Erythroblast (primary cell): ENCODE results near the gene ACIN1.
A peak's percentile ranks its signal among the peaks of the same experiment; 100 is the strongest.

ENCODE experiments used
- DNase-seq, 2 experiments: peaks; one replicate each; lab custom pipeline; 2025; lab: John Stamatoyannopoulos, UW
- GATA1 ChIP-seq: IDR thresholded peaks from 2 replicates; pipeline ENCODE4 v1.6.1; 2011; ENCODE audit warnings: low read depth, mild to moderate bottlenecking, control low read depth, low read length, moderate library complexity
- POLR2A ChIP-seq: IDR thresholded peaks from 2 replicates; pipeline ENCODE4 v1.6.1; 2011; ENCODE audit warnings: mild to moderate bottlenecking, low read length

The ACIN1 gene

DNA sequence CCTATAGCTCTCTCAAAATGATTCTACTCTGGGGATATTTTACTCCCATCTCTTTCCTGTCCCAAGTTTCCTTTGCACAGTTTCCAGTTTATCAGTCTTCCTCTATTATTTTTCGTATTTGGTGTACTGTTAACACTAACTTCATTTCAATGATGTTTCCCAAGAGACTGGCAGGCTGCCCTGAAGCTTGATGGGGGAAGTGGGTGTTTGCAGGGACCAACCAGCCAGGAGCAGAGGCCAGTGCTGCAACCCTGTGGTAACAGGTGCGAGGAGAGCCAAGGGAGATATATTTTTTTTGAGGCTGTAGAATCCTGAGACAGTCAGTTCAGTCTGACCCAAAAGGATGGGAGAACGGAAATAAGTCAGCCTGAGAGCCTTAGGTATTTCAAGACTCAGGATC lies 35.9 kb upstream of the ACIN1 start:
- TF ChIP-seq GATA1, result no peak
- TF ChIP-seq POLR2A, result no peak

DNA sequence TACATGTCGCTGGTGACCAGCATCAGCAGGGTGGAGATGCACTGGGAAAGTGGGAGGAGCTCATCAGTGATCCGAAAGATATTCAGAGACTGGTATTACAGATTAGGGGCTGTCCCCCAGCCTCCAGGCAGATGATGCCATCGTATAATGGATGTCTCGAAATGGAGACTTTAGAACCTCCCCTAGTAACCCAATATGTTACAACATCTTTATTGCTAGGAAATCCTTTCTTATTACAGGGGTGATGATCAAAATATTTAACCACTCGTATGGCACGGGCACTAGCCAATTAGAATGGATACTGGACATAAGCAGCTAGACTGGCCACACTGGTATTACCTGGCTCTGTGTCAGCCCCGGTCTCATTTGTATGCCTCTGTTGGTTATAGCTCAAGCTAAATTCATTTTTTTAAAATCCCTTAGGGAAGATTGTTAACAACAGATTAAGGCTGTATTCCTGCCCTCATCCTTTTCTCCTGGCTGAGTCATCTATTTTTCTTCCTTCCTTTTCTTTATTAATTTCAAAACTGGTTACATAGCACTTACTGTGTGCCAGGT lies 34.9 kb upstream of the ACIN1 start:
- no peak for DNase-seq
- TF ChIP-seq GATA1, result no peak
- no peak for TF ChIP-seq POLR2A

More for the DNA sequence above, 35.9 kb upstream of the ACIN1 start:
- no peak for DNase-seq

DNA sequence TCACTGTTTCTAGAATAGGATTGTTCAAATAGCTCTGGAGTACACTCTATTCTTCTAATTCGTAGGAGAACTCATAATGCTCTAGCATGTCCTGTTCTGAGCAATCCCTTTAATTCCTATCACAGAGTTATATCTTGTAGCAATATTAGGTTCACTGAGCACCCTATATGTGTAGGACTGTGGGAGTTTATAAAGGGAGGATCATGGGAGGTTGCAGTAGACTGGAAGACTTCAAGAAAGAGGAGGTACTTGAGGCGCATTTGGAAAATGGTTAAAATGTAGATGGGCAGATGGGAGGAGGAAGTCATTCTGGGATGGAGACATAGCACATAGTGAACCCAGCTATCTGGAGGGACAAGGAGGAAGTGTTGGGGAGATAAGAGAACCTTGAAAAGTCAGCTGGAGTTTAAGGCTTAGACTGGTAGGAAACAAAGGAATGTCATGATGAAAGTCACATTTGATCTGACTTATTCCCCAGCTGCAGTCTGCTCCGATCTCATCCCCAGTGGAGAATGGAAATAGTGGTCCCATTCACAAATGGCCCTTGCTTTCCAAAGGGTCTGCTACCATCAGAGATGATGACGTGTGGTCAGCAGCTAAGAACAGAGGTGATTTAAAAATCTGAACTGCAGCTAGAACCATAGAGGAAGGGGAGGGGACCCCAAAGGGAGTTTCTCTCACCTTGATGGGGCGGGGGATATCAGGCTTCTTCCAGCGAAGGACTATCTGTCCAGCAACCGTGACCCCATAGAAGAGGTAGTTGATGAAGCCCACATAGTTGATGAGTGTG lies 34.2 kb upstream of the ACIN1 start:
- no peak for DNase-seq
- no peak for TF ChIP-seq POLR2A
- TF ChIP-seq GATA1, result no peak

DNA sequence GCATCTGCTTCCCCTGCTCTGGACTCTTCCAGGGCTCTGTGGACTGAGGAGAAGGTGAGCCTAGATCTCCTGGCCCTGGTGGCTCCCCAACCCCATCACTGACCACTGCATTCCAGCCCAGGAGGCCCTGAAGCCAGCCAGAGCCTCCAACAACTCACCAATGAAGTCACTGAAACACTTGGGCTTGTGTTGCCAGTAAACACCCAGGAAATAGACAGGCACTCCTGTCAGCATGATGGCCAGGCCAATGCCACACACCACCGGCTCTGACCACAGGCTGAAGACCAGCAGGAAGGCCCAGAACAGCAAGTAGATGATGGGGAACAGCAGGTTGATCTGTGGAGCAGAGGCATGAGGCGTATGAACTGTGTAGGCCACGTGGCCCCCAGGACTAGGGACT lies 32.9 kb upstream of the ACIN1 start:
- no peak for TF ChIP-seq GATA1
- TF ChIP-seq POLR2A, result no peak
- no peak for DNase-seq

DNA sequence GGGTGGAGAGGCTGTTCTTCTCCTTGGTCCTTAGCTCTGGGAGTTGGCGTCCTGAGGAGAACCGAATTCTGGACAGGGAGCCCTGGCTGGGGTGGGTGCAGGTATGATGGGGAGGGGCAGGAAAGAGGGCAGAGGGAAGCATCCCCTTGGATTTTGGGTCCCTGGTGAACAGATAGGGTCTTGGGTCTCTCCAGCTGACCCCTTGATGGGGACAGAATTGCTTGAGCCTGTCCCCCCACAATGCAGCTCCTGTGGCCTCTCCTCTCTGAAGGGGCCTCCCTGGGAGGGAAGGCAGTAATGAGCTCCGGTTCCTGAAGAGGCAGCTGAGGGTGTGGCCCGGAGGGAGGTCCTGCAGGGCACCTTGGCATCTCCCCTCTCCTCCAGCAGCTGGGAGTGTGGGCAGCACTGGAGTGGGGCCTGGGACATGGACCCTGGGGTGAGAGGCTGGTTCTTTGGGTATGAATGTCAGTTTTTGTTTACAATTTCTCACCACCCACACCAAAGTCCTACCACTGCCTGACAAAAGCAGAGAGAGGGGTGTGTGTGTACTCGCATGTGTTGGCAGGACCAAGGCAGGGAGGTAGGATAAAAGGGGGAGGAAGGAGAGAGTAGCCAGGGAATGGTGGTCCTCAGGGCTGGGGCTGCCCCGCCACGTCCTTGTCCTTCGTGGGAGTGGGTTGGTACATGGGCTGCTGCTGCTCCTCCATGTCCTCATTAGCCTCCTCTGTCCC lies 31.8 kb upstream of the ACIN1 start:
- no peak for TF ChIP-seq GATA1
- TF ChIP-seq POLR2A, result no peak

DNA sequence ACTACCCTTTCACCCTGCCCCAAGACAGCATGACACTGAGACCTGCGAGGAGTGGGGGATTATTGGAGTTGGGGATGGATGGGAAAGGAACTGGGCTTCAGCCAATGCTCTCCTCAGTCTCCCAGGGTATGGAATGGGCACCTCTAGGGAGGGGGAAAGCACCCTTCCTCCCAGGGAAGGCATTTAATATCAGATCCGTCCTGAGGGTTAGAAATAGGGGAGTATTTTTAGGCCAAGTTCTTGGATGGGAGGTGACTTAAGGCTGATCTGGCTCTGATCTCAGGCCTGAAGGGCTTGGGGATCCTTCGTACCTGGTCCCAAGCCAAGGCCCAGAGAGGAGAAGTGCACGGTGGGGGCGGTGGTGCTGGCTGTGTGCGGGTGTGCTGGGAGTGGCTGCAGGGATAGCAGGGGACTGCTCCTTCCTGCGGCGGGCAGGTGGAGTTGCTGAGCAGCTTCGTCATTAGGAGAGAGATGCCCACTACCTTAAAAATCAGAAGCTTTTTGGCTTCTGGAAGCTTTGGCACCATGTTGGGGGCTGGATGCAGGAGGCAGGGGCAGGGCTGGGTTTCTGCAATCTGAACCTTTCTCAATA lies 31.1 kb upstream of the ACIN1 start:
- no peak for DNase-seq
- TF ChIP-seq GATA1 (no peak), POLR2A (no peak)

More for the DNA sequence above, 31.8 kb upstream of the ACIN1 start:
- no peak for DNase-seq

DNA sequence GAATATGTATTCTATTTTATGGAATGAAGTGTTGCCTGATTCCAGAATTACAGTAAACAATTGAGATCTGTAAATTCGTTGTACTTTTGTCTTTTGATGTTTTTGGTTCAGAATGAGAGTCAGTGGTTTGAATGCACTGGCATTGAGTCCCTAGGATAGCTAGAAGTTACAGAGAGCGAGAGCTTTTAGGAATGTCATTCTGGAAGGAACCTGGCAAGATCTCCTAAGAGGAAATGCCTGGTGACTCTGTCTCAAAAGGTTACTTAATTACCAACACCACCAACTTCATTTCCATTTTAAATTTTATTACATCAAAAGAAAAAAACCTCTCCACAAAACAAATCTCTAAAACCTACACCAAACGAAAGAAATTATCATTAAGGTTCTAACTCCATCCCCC lies 30.1 kb upstream of the ACIN1 start:
- TF ChIP-seq POLR2A, result no peak
- TF ChIP-seq GATA1, result no peak
- DNase-seq, result no peak

DNA sequence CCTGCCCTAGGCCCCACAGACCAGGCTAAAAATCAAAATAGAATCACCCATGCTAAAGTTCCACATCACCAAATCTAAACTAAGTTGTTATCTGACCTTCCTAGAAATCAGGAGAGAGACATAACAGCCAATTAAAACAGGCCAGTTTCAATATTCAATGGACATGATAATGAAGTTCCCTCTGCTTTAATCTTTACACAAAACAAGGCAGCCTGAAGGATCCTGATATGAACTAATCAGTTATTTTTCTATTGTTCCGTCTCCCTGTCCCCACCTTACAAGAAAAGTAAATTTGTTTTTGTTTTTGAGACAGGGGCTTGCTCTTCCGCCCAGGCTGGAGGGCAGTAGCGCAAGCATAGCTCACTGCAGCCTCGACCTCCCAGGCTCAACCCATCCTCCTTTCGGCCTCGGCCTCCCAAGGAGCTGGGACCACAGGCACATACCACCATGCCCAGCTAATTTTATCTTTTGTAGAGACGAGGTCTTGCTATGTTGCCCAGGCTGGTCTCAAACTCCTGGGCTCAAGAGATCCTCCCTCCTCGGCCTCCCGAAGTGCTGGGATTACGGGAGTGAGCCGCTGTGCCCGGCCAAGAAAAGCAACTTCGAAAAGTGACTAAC lies 29.5 kb upstream of the ACIN1 start:
- no peak for TF ChIP-seq GATA1
- no peak for TF ChIP-seq POLR2A
- DNase-seq, result peak in 1 of 2 experiments; percentile 23

DNA sequence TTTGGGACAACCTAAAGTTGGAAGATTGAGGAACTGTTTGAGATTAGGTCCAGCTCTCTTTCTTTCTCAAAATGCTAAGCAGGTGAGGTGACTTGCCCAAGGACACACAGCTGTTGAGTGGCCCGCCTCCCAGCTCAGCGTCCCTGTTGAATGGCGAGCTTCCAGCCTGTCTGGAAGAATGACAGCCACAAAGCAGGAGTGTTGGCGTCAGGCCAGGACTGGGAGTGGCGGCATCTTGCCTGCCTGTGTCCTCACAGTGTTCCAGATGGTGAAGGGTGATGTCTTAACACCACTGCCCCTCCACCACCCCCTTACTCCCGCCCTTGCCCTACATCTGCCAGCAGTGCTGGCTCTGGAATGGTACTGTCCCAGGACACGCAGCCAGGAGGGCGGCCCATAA lies 28.5 kb upstream of the ACIN1 start:
- TF ChIP-seq GATA1 (no peak), POLR2A (no peak)
- peak; percentile 24 to 57 for DNase-seq

DNA sequence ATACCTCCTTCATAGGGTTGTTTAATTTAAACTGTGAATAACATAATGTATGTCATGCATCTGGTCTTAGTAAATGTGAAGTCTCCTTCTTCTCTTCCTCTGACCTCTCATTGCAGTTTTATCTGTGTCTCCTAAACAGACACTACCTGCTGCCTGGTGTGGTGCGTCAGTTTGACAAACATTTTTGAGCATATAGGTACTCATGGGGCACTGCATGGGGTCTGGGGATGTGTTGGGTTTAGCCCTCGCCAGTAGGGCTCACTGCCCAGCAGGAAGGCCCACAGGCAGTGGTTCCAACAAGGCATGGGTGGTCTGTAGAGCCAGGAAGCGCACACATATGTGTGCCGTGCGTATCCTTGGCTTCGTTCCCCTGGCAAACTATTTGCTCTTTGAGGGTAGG lies 27.1 kb upstream of the ACIN1 start:
- no peak for TF ChIP-seq POLR2A
- no peak for TF ChIP-seq GATA1
- no peak for DNase-seq

DNA sequence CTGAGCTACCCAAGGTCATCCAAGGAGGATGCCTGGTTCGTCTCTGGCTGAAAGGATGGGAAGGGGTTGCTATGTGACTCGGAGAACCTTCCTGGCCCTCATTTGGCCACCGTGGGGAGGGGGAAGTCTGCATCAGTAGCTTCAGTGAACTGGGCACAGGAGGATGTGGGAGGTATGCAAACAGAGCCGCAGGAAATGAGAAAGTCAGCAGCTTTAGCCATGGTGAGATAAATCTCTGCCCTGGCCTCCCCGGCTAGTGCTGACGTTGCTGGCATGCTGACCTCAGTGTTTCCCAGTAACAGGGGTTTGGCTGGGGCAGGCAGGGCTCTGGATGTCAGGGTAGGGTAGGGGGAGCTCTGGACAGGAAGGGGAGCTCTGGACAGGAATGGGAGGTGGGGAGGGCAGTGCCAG lies 26.4 kb upstream of the ACIN1 start:
- DNase-seq, result no peak
- TF ChIP-seq POLR2A, result no peak
- TF ChIP-seq GATA1, result no peak

DNA sequence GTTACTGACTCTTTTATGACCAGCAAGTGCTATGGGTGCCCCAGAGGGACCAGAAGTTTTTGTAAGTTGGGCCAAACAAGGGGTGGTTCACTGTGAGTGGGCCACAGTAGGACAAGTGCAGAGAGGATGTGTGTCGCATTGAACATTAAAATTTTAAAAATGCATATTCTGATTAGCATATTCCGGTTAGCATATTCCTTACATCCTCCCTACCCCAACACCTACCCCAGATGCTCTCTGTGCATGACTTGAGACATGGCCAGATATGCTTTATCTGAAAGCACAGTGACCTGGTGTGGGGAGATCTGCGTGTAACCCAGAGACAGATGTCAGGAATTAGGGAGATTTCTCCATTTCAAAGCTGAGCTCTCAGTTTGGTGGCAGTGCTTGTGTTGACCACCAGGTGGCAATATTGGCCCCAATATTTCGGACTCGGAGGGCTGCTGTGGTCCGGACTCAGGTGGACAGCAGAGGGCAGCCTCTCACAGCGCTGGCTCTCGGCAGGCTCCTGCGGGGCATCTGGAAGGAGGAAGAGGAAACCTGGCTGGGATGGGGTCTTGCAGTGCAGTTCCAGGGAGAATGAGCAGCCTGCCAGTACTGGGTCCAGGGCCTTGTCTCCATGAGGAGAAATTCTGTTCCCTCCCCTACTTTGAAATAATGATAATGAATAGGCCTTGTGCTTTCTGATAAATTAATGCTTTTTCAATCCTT lies 25.8 kb upstream of the ACIN1 start:
- DNase-seq, result peak; percentile 88 to 93
- no peak for TF ChIP-seq POLR2A
- TF ChIP-seq GATA1, result no peak
